Body of pancreas (tissue), 4 donors: ENCODE results near the gene RAI1. TPM values are rescaled to one million over a fixed set of nuclear protein-coding genes. Genes with fewer than 3 reads are reported as not detected.

Source experiments
- ATAC-seq: fragments of 150-250 bp; one replicate; pipeline ENCODE4 v1.9.1; 2016
- DNase-seq, 4 donors: peaks; one replicate each; pipeline ENCODE4 v3.0.0-alpha.2; 2019
- H3K27ac ChIP-seq, 4 donors: fragments of 200-600 bp; sonication (generic); 1 replicate in 3 of 4; 2 replicates in 1 of 4; pipeline versions ENCODE4 v1.5.1 to v1.6.1; 2016 to 2019; ENCODE audit warnings: mild to moderate bottlenecking in 1 of 4, mixed read lengths in 1 of 4, moderate library complexity in 1 of 4
- H3K27me3 ChIP-seq, 2 donors: fragments of 200-600 bp; sonication (generic); one replicate each; pipeline ENCODE4 v1.6.0; 2016; ENCODE audit warnings: mild to moderate bottlenecking in 1 of 2
- H3K36me3 ChIP-seq, 2 donors: fragments of 200-600 bp; sonication (generic); replicated peaks in 1 of 2; 2 replicates each; pipeline ENCODE4 v1.5.1; 2016; ENCODE audit warnings: low read depth in 2 of 2; ENCODE audit not compliant: insufficient read depth in 1 of 2
- H3K4me1 ChIP-seq: fragments of 200-600 bp; sonication (generic); one replicate; pipeline ENCODE4 v1.6.0; 2016
- H3K4me3 ChIP-seq, 2 donors: fragments of 200-600 bp; sonication (generic); 1 replicate in 1 of 2; 2 replicates in 1 of 2; pipeline ENCODE4 v1.5.1; 2016 to 2019
- H3K9me3 ChIP-seq, 3 donors: fragments of 200-600 bp; sonication (generic); 1 replicate in 2 of 3; 2 replicates in 1 of 3; pipeline ENCODE4 v1.5.1; 2016
- CTCF ChIP-seq, 7 experiments: fragments of 450-650 bp in 4 of 7; fragments of 200-600 bp in 3 of 7; sonication (generic) in 3 of 7; IDR thresholded peaks; one replicate each; pipeline ENCODE4 v1.5.1; 2016 to 2019; ENCODE audit warnings: antibody characterized with exemption in 7 of 7
- POLR2A ChIP-seq, 3 donors: fragments of 450-650 bp; IDR thresholded peaks; one replicate each; pipeline ENCODE4 v1.6.1; 2016; ENCODE audit warnings: antibody characterized with exemption in 3 of 3, mild to moderate bottlenecking in 2 of 3
- WGBS, 2 donors: methylation state at CpG; one replicate each; pipeline ENCODE4 v1.1.5; 2017; 5-methylcytosine and 5-hydroxymethylcytosine counted together
- intact Hi-C: fragments of 100-400 bp; cut with DNase I; formaldehyde crosslinking; loops from one replicate; pipeline ENCODE4 v1.15.1; 2023
- total RNA-seq, 2 donors: library from RNA; depleted of rRNA; stranded (reverse); fragments of >200 nt; gene quantifications; one replicate each; pipeline ENCODE4 v1.1.0, GENCODE V29; 2016

The RAI1 gene
- total RNA-seq, 2 donors from 2014 or later: 16.3 to 41.5 TPM

- Histone ChIP-seq H3K4me3 (no peak overlapping the region), H3K27ac (peak overlapping the region in 2 of 4 donors; percentile 51 to 53), H3K27me3 (no peaks in the 10 kb centered on the region), H3K36me3 (no peaks in the 10 kb centered on the region), H3K9me3 (no peaks in the 10 kb centered on the region), H3K4me1 (peaks cover 44% of the 10 kb centered on the region)
- no peak for TF ChIP-seq POLR2A (IDR thresholded peaks at IDR 0.05)
- no peak for TF ChIP-seq CTCF (IDR thresholded peaks at IDR 0.05)
- DNase-seq (no peak), ATAC-seq (no peak)
- intact Hi-C loops: no loop called here
- 79 to 85% methylated on average over 10 to 12 of the region's 12 CpGs for WGBS, 2 donors
These were observed 150.2 kb downstream of the RAI1 start for GRCh38 chr17:17831208-17832031.

- H3K4me1 ChIP-seq: peaks cover 49% of the 10 kb centered on the region
These were observed 150.7 kb downstream of the RAI1 start for GRCh38 chr17:17832032-17832363.

GRCh38 chr17:17833658-17834357 lies 152.6 kb downstream of the RAI1 start:
- ATAC-seq: no peak
- intact Hi-C loops: no loop called here
- H3K4me3 ChIP-seq: no peak overlapping the region
- peaks cover 67% of the 10 kb centered on the region for H3K4me1 ChIP-seq
- DNase-seq: no peak
- H3K27ac ChIP-seq: no peak overlapping the region
- WGBS, 2 donors: 75 to 77% methylated on average over 8 of the region's 8 CpGs
- H3K36me3 ChIP-seq: no peaks in the 10 kb centered on the region
- no peaks in the 10 kb centered on the region for H3K27me3 ChIP-seq
- no peaks in the 10 kb centered on the region for H3K9me3 ChIP-seq
- TF ChIP-seq POLR2A (IDR thresholded peaks at IDR 0.05) (no peak), CTCF (IDR thresholded peaks at IDR 0.05) (no peak)

More at GRCh38 chr17:17832032-17832363, 150.7 kb downstream of the RAI1 start:
- TF ChIP-seq POLR2A (IDR thresholded peaks at IDR 0.05) (no peak), CTCF (IDR thresholded peaks at IDR 0.05) (no peak)
- Histone ChIP-seq H3K9me3 (no peaks in the 10 kb centered on the region), H3K27me3 (no peaks in the 10 kb centered on the region), H3K27ac (peak overlapping the region in 1 of 4 donors; percentile 39), H3K36me3 (no peaks in the 10 kb centered on the region), H3K4me3 (no peak overlapping the region)
- no peak for ATAC-seq
- no peak for DNase-seq
- intact Hi-C loops: no loop called here
- WGBS, 2 donors: 87 to 93% methylated on average over 2 of the region's 2 CpGs

- Histone ChIP-seq H3K36me3 (no peaks in the 10 kb centered on the region), H3K27me3 (no peaks in the 10 kb centered on the region), H3K9me3 (no peaks in the 10 kb centered on the region), H3K4me1 (peaks cover 75% of the 10 kb centered on the region), H3K4me3 (no peak overlapping the region), H3K27ac (peak overlapping the region in 3 of 4 donors; percentile 98 to 100 (median 100))
- ATAC-seq: no peak
- DNase-seq: no peak
- 55 to 66% methylated on average over 3 to 4 of the region's 4 CpGs for WGBS, 2 donors
- intact Hi-C loops: no loop called here
- no peak for TF ChIP-seq POLR2A (IDR thresholded peaks at IDR 0.05)
- no peak for TF ChIP-seq CTCF (IDR thresholded peaks at IDR 0.05)
These were observed 153.7 kb downstream of the RAI1 start for GRCh38 chr17:17834974-17835373.
